Activated CD4-positive, CD25-positive, alpha-beta regulatory T cell treated with anti-CD3 and anti-CD28 coated beads, Interleukin-2, amount 50 U/mL, for 16 hours (primary cell): ENCODE measurements around the gene SCAMP2.

Source experiments
- DNase-seq: peaks from one replicate; pipeline ENCODE4 v3.0.0-alpha.2; 2020; ENCODE audit warnings: low read depth, low spot score

Gene SCAMP2

DNA sequence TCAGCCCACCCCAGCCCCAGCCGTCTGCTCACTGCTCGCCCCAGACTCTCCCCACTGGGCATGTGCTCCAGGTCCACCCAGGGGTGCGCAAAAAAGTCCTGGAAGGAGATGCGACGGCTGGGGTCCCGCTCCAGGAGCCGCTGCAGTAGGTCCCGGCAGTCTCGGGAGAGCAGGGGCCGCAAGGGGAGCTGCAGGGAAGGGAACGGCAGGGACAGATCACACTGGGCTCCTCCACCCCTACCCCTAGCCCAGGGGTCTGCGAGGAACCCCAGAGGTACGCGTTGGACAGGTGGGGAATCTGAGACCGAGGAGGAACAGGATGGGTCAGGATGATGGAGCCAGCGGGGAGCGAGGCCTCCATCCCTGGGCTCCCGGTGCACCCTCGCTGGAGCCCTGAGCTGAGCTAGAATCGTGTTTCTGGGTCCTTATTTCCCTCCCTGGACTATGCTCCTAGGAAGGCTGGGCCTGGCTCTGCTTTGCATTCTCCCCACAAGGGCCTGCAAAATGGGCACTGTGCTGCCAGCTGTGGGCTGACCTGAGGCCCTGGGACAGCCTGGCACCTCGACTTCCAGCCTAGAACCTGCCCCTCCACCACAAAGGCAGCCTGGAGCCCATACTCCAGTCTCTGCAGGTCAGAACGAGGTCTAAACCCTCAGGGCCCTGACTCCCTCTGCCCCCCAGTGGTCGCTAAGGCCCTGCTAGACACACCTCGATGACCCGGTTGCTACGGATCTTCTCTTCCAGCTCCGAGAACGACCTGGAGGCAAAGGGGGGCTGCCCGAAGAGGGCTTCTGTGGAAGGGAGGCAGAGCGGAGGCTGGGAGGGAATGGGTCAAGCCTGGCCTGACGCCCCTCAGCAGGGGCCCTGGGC is 33.4 kb downstream of the SCAMP2 start:
- DNase-seq = no peak

DNA sequence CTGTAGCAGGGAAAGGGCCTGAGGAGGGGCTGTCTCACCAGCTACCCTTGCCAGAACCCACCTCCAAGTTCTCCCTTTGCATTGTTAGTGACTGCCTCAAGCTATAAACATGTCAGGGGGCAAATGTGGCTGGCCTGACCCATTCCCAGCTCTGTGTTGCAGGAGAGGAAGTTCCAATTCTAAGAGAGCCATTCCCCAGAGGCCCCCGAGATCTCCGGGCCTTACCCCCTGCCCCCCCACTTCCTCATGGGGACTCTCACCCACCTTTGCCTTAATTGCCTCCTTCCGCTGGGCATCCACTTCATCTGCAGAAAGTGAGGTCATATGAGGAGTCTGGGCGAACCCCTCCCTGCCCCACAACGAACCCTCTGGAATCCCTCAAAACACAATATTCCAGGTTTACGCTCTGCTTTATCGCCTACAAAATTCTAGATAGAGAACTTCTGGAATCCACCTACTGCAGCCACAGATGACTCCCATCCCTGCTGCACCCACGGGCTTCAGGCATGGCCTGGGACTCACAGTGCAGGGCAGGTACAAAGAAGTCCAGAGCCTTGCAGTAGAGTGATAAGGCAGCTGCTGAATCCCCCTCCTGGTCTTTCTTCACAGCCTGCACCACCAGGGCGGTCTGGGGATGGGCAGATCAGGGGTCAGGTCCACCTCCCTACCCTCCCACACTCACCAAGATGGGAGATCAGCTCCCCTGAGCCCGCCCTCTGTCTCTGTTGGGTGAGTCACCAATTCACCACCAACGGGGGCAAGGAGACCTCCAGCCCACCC is 34.2 kb downstream of the SCAMP2 start:
- DNase-seq = no peak

DNA sequence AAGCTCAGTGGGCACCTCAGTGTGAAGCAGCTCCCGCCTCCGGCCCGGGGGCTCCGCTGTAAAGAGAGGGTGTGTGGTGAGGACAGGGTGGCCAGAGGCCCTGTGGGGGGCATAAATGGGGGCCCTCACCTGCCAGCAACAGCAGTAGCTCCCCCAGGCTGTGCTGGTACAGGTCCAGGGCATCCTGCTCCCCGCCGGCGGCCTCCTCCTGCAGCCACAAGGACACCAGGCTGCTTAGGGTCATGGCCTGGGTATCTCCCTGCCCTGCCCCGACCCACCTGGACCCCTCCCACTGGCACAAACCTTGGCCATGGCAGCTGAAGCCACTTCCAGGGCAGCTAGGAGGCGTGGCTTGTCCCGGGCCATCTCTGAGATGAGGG is 35.0 kb downstream of the SCAMP2 start:
- no peak for DNase-seq

DNA sequence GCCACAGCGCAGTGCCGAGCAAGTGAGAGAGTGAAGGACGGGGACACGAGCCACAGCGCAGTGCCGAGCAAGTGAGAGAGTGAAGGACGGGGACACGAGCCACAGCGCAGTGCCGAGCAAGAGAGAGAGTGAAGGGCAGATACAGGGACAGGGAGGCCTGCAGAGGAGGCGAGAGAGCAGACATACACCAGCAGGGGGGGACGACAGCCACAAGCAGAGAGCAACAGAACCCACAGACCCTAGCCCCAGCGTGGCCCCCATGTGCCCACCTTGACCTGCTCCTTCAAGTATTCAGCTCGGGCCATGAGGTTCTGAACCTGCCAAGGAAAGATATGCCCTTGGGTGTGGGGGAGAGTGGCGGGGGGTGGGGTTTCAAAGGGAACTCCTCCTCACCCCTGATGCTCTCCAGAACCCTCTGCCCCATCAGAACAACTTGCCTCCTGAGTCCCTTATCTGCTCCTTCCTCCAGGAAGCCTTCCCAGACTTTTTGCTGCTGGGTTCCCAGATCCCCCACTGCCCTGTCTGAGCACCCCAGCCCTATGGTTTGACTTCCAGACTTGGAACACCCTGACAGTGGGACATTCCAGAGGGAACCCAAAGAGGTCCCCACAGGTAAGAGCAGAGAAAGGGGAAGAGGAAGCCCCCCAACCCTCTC is 35.6 kb downstream of the SCAMP2 start:
- no peak for DNase-seq

DNA sequence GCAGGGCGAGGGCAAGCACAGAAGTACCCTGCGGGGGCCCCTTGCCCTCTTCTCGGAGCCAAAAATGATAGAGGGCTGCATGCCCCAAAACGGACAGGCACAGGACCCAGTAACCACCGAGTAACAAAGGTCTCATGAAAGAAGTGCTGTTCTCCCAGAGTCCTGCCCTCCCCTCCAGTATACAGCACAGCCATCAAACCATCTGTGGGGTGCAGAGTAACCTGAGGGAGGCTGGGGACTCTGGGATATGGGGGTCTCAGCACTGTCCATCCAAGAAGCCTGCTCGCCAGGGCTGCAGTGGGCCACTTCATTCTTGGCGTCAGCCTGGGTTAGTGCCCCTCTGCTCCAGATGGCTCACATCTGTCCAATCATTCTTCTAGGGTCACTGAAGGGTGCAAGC is 36.3 kb downstream of the SCAMP2 start:
- no peak for DNase-seq

DNA sequence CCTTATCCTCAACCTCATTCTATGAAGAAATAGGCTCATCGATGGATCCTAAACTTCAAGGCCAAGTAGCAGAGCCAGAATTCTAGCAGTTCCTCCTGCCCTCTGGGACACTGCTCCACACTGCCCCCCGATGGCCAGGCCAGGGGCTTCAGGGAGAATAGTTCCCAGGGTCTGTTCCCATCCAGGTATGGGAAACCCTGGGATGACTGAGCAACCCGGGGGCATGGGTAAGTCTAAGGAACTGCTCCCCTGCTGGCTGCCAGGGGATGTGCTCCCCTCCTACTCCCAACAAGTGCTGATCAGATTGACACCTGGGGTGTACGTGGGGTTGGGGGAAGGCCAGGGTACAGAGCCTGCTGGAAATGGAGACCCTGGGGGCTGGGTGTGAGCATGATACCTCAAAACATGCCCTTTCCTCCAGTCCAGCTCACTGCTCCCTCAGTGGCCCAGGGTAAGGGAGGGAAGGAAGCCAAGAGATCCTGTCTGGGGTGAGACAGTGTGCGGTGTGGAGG is 37.8 kb downstream of the SCAMP2 start:
- DNase-seq = no peak

DNA sequence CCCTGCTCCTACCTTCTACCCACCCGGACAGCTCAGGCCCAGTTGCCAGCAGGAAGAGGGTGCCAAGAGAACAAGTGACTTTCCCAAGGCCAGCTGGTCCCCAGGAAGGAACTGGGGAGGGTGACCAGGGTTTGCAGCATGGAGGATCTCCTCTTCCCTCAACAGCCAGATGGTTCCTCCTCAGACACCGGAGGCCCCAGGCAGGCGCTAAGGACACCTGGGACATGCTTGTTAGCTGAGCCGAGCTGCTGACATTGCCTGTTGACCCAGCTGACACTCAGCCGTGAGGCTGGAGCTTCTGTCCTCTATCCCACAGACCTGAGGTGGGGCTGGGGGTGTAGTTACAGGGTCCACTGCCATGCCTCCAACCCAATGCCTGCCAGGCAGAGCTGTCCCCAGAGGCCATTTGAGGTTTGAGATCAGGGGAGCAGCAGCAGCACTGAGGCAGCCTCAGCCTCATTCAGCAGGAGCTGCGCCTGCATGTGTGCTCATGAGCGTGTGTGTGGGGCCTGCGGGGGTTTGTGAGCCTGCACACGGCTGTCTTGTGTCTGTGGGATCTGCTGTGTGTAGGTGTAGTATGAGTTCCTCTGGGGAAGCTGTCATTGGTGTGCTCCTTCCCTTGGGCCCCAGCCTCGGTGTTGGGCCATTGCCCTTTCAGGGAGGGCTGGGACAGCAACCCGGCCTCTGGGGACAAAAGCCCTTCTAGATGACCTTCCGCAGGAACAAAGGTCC is 39.6 kb downstream of the SCAMP2 start:
- no peak for DNase-seq

DNA sequence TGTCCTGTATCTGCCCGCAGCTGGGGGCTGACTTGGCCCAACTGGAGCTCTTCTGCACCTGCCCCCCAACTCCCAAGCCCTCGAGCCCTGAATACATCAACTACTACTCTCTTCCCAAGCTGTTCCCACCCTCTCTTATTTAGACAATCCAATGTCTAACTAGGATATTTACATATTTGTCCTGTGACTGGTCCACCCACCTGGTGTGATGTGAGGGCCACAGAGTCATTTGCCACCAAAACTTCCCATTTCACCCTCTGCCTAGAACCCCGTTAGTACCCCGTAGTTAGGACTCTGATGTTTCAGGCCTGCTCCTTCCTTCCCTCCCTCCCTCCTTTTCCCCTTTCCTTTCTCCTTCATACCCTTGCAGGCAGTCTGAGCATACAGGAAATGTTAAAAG is 40.3 kb downstream of the SCAMP2 start:
- no peak for DNase-seq

DNA sequence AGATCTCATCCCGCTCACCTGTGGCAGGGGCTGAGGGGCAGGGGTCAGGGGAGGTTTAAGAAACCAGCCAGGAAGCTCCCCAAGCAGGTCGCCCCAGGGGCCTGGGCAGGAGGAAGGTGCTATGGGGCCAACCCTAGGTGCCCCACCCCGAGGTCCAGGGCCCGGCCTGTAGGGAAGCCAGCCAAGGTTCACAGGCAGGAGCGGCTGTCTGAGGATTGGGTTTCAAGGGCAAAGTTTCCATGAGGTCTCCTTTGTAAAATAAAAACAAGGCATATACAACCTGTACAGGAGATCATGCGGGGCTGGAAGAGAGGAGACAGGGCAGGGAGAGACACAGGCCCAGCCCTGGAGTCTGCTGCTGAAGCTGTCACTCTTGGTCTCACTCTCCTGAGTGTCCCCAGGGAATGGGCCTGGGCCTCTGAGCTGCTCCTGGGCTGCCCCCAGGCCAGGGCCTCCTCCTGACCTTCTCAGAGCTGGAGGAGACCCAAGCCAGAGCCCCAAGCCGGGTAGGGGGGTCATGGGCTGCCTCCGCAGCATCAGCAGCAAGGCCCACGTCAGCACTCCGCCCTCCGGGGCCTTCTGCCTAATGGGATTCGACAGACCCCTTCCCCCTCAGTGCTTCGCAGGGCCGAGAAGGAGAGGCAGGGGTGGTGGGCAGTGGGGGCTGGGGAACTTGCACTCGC is 41.2 kb downstream of the SCAMP2 start:
- DNase-seq = no peak

DNA sequence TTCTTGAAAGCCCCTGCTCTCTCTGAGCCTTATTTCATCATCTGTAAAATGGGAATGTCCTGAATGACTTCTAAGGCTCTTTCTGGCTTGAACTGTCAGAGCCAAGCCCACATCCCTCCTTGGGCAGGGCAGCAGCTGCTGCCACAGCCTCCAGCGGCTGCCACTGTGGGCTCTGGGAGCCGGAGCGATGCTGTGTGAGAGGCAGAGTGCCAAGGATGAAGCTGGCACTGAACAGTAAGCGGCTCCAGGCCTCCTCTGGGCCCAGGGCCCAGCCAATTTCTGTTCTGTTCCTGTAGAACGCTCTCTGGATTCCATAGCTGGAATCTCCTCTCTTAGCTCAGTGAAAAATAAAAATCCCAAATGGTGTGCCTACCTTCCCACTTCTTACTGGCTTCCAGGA is 42.3 kb downstream of the SCAMP2 start:
- DNase-seq = no peak

DNA sequence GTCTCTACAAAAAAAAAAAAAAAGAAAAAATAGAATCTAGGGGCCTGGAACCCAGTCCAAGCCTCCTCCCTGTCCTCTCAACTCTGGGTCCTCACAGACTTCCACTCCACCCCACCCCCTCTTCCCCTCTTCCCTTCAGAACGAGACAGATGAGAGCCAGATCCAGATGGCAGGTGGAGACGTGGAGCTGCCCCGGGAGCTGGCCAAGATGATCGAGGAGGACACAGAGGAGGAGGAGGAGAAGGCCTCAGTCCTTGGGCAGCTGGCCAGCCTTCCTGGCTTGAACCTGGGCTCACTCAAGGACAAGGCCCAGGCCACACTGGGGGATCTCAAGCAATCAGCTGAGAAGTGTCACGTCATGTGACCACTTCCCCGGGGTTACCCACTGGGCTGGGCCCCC is 43.2 kb downstream of the SCAMP2 start:
- DNase-seq = no peak

DNA sequence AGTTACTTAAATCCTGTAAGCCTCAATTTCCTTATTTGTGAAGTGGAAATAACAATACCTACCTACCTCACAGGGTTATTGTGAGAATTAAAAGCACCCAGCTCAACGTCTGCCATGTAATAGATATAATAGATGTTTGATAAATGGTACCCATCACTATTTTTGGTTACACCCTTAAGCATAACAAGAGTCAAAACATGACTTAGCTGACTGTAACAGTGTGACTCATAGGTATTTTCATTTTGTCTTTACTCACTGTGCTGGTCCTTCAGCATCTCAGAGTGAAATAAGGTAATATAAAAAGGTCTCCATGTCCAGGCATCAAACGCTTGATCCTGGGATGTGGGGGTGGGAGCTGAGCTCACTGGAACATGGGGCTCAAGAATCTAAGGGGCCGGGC is 43.7 kb downstream of the SCAMP2 start:
- DNase-seq = no peak

DNA sequence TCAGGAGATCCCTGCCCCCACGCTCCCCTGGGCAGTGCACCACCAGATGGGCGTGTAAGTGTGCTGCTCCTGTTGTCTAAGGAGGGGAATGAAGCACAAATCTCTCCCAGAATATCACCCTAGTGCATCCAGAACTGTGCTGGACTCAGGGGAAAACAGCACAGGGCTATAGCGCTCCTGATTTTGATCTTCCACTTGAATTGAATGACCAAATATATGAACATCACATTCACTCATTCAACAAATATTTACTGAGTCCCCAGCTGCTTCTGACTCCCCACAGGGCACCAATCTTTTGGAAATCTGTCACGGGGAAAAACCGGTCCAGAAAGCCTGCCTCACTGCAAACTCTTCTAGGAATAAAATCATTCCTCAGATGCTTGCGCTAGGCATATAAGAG is 44.3 kb downstream of the SCAMP2 start:
- DNase-seq = no peak

DNA sequence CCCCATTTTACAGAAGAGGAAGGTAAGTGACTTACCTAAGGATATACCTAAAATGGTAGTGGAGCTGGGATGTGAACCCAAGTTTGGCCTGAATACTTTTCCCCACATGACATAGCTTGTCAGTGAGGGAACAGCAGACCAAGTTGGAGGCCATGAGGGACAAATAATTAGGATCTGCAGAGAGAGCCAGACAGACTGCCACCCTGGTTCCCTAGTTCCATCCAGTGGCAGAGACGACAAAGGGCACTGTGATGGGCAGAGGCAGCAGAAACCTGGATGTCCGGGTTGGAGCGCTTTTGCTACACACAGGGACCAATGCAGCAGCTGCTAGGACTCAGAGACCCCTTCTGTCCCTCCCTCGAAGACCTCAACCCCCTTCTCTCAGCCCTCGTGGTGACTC is 45.6 kb downstream of the SCAMP2 start:
- no peak for DNase-seq

DNA sequence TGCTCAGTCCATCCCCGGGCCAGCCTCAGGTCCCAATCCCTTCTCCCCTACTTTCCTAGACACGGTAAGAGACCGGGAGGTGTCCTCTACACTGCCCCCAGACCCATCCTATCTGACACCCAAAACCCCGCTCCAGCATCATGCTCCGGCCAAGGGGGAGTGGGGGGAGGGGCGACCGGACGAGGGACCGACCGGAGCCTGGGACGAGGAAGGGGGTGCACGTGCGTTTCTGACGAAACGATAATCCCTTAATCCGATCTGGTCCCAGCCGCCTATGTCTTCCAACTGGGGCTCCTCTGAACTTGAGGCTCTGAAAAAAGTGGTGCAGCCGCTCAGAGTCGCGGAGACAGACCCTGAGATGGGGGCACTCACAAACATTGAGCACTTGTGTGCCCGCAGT is 46.2 kb downstream of the SCAMP2 start:
- no peak for DNase-seq

DNA sequence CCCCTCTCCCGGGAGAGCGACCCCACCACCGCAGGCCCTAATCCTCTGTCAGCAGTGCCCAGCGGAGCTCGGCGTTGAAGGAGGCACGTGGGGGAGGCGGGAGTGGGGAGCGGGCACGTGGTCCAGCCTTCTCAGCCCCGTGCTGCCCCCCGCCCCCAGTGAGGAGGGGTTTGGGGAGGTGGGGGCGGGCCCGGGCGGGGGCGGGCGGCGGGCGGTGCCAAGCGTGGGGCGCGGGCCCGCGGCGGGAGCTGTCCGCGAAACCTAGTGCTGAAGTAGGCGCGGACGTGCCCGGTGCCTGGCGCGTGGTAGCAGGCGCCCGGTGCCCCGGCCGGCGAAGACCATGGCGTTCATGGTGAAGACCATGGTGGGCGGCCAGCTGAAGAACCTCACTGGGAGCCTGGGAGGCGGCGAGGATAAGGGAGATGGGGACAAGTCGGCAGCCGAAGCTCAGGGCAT is 46.8 kb downstream of the SCAMP2 start, which contains the start of gene CPLX3:
Gene CPLX3 (plus strand): TSS at position 264 of the 456 bp plus-strand sequence. CDS start 77 bp downstream, at position 341.
- DNase-seq = no peak

DNA sequence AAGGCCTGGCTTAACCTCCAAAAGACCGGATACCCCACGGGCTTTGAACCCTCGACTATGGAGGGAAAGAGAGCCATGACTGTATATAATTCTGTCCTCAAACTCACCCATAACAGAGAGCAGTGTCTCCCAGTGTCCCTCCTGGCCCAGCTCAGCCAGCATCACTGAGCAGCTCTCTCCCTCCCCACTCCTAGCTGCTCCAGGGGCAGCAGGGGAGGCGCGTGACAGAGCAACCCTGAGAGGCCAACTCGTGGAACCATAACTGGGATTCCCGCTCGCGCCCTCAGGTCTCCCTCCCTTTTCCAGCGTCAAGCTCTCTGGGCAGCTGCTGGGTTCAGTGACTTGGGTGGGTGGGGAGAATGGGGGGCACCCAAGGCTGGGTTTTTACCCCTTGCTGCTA is 47.3 kb downstream of the SCAMP2 start:
- no peak for DNase-seq

DNA sequence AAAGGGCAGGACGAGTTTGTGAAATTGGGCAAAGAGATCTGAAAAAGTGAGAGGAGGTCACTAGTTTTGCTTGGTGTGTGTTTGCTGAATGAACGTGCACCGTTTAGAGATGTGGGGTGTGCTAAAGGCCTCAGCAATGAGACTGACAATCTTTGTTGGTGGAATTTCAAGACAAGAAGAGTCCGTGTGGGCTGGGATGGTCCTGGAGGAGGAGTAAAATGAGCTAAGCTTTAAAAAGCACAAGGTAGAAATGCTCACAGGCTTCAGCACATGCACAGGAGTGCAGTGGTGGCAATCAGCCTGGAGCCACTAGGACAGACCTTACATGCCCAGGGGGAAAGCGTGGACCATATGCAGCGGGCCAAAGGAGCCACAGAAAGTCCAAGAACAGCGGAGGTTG is 48.2 kb downstream of the SCAMP2 start:
- DNase-seq = no peak

DNA sequence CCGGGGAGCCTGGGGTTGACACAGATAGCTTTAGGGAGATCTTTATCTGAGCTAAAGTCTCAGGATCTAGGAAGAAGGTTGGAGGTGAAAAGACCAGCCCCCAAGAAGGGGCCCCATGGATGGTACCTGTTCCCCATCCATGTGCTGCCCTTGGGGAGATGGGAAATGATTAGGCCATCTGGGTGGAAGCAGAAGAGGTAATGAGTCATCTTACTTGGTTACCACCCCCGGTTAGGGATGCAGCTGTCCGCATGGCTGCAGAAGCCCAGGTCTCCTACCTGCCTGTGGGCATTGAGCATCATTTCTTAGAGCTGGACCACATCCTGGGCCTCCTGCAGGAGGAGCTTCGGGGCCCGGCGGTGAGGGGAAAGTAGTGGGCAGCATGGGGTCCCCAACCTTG is 49.8 kb downstream of the SCAMP2 start:
- DNase-seq = no peak

DNA sequence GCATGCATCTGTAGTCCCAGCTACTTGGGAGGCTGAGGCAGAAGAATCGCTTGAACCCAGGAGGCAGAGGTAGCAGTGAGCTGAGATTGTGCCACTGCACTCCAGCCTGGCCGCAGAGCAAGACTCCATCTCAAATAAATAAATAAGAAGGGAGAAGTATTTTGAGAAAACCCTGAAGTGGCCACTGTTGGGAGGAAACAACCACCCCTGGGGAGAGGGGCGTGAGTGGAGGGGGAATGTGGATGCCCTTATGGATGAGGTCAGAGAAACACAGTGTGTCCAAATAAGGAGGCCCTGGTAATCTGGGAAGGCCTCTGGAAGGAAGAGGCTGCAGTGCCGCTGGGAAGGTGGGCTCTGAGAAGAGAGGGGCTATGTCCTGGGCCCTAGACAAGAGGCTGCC is 50.9 kb downstream of the SCAMP2 start:
- no peak for DNase-seq

DNA sequence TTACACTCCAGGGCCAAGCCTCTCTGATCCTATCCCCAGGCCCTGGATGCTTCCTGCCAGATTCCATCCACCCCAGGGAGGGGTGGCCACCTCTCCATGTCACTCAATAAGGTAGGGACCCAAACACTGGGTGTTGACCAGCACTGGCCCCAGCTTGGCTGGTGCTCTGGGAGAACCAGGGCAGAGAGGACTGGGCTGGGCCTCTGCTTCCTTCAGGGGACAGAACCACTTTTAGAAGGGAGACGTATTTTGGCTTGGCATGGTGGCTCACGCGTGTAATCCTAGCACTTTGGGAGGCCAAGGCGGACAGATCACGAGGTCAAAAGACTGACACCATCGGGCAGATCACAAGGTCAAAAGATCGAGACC is 51.4 kb downstream of the SCAMP2 start:
- no peak for DNase-seq
